Measurements from ENCODE around the gene PRKCA.

GRCh38 chr17:66364990-66365490 lies 62.6 kb downstream of the PRKCA start:
- no peak for TF ChIP-seq CEBPB (IDR thresholded peaks at IDR 0.05; ENCODE audit: borderline replicate concordance, low read depth, low read length)
- TF ChIP-seq CTCF (CRISPR knock-in tag; IDR thresholded peaks at IDR 0.05): no peak
- TF ChIP-seq ZBTB7A (CRISPR knock-in tag; IDR thresholded peaks at IDR 0.05): no peak
- no peak for TF ChIP-seq NR2F2 (IDR thresholded peaks at IDR 0.05; ENCODE audit: borderline replicate concordance, low read depth)
- TF ChIP-seq CHD2 (IDR thresholded peaks at IDR 0.05; ENCODE audit: low read depth, low read length): no peak

Data from HepG2 (cell line).